Hepatocyte (in vitro differentiated cells): Measurements from ENCODE around the gene RBM38. TPM values are rescaled to one million over a fixed set of nuclear protein-coding genes. Genes with fewer than 3 reads are reported as not detected.

Experiments used
- DNase-seq: peaks from one replicate; pipeline ENCODE4 v3.0.0-alpha.2; 2016; ENCODE audit warnings: low spot score
- H2AFZ ChIP-seq: fragments of 200-600 bp; sonication (generic); 2 replicates; pipeline ENCODE4 v1.6.0; 2016; ENCODE audit warnings: antibody characterized with exemption, mild to moderate bottlenecking
- H3K27ac ChIP-seq: fragments of 200-600 bp; sonication (generic); 2 replicates; pipeline ENCODE4 v1.5.1; 2016; ENCODE audit warnings: mild to moderate bottlenecking
- H3K27me3 ChIP-seq: fragments of 200-600 bp; sonication (generic); 2 replicates; pipeline ENCODE4 v1.6.1; 2016
- H3K36me3 ChIP-seq: fragments of 200-600 bp; sonication (generic); replicated peaks from 2 replicates; pipeline ENCODE4 v1.5.1; 2016; ENCODE audit warnings: low read depth; ENCODE audit not compliant: insufficient read depth
- H3K4me1 ChIP-seq: fragments of 200-600 bp; sonication (generic); 2 replicates; pipeline ENCODE4 v1.5.1; 2016; ENCODE audit warnings: mild to moderate bottlenecking, moderate library complexity; ENCODE audit not compliant: insufficient read depth
- H3K4me2 ChIP-seq: fragments of 200-600 bp; sonication (generic); 2 replicates; pipeline ENCODE4 v1.6.0; 2016
- H3K4me3 ChIP-seq: fragments of 200-600 bp; sonication (generic); 2 replicates; pipeline ENCODE4 v1.5.1; 2016; ENCODE audit warnings: mild to moderate bottlenecking
- H3K79me2 ChIP-seq: fragments of 200-600 bp; sonication (generic); 2 replicates; pipeline ENCODE4 v1.6.0; 2017; ENCODE audit warnings: mild to moderate bottlenecking
- H3K9me2 ChIP-seq: fragments of 200-600 bp; sonication (generic); replicated peaks from 2 replicates; pipeline ENCODE4 v1.6.0; 2017; ENCODE audit warnings: mild to moderate bottlenecking; ENCODE audit not compliant: insufficient read depth
- H3K9me3 ChIP-seq: fragments of 200-600 bp; sonication (generic); 2 replicates; pipeline ENCODE4 v1.5.1; 2016; ENCODE audit warnings: low read depth, mild to moderate bottlenecking
- H4K20me1 ChIP-seq: fragments of 200-600 bp; sonication (generic); 2 replicates; pipeline ENCODE4 v1.6.0; 2016; ENCODE audit warnings: mild to moderate bottlenecking; ENCODE audit not compliant: insufficient read depth, poor library complexity, severe bottlenecking
- CTCF ChIP-seq: fragments of 200-600 bp; sonication (generic); IDR thresholded peaks from 2 replicates; pipeline ENCODE4 v1.5.1; 2016; ENCODE audit warnings: antibody characterized with exemption, mild to moderate bottlenecking; ENCODE audit not compliant: poor library complexity
- EZH2 ChIP-seq: fragments of 200-600 bp; sonication (generic); IDR thresholded peaks from 2 replicates; pipeline ENCODE4 v1.6.1; 2016; ENCODE audit warnings: antibody characterized with exemption, mild to moderate bottlenecking, borderline replicate concordance
- EZH2phosphoT487 ChIP-seq: fragments of 200-600 bp; sonication (generic); IDR thresholded peaks from one replicate; pipeline ENCODE4 v1.6.1; 2018; ENCODE audit warnings: antibody characterized with exemption, mild to moderate bottlenecking, low read depth, moderate library complexity; ENCODE audit not compliant: unreplicated experiment, severe bottlenecking
- WGBS: methylation state at CpG from one replicate; pipeline ENCODE4 v1.1.6; 2016; ENCODE audit warnings: low lambda C conversion rate; ENCODE audit errors: missing lambda C conversion rate; 5-methylcytosine and 5-hydroxymethylcytosine counted together
- polyA plus RNA-seq: library from polyadenylated mRNA; unstranded; fragments of >200 nt; fragmentation: Nextera tagmentation; extraction: Ambion mirVana; gene quantifications from 2 replicates; pipeline ENCODE4 v1.2.1, GENCODE V29; 2016
- total RNA-seq: library from RNA; depleted of rRNA; stranded (reverse); fragments of >200 nt; gene quantifications from 2 replicates; pipeline ENCODE4 v1.2.3, GENCODE V29; 2014

The RBM38 gene
- total and polyA plus RNA-seq, 2 experiments from 2014 or later, result 16.1 to 19.6 TPM

DNA sequence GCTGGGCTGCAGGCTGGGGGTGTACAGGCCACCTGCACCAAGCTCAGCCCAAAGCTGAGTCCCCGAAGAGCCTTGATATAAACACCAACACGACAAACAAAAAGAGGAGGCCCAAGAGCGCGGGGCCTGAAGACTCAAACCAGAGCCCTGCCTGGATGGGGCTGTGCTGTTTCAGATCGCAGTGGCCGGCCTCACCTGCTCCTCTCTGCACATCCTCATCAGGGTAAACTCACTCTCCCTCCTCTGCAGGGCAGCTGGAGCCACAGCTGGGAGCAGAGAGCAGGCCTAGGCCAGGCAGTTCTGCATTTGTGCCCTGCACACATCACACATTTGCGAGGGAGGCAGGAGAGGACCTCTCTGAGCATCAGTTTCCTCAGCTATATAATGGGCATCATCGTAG is 3.7 kb upstream of the RBM38 start:
- H2AFZ ChIP-seq, result no peak overlapping the region
- H3K36me3 ChIP-seq, result no peaks in the 10 kb centered on the region
- no peak for DNase-seq
- no peaks in the 10 kb centered on the region for H4K20me1 ChIP-seq
- 97% methylated on average over 8 of the region's 8 CpGs for WGBS
- no peaks in the 10 kb centered on the region for H3K9me3 ChIP-seq
- TF ChIP-seq EZH2 (no peak), CTCF (no peak), EZH2phosphoT487 (no peak)
- H3K4me1 ChIP-seq, result peaks cover 16% of the 10 kb centered on the region
- no peaks in the 10 kb centered on the region for H3K27me3 ChIP-seq
- no peaks in the 10 kb centered on the region for H3K9me2 ChIP-seq
- H3K4me2 ChIP-seq, result no peak overlapping the region
- H3K79me2 ChIP-seq, result peaks cover 3% of the 10 kb centered on the region
- no peak overlapping the region for H3K4me3 ChIP-seq
- no peak overlapping the region for H3K27ac ChIP-seq

DNA sequence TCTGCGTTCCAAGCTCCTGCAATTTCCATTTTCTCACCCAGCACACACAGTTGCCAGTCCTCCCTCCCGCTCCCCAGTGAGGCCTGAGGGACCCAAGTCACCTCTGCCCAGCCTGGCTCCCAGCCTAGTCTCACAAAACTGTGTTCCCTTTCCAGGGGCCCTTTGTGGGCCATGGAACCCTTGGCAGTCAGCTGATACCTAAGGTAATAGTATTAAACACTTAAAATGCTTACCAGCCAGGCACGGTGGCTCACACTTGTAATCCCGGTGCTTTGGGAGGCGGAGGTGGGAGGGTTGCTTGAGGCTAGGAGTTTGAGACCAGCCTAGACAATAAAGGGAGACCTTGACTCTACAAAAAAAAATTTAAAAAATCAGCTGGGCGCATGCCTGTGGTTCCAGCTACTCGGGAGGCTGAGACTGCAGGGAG is 3.2 kb upstream of the RBM38 start:
- Histone ChIP-seq H3K36me3 (no peaks in the 10 kb centered on the region), H3K27me3 (no peaks in the 10 kb centered on the region), H3K9me3 (no peaks in the 10 kb centered on the region), H3K27ac (no peak overlapping the region), H3K4me3 (no peak overlapping the region), H3K4me2 (no peak overlapping the region), H2AFZ (no peak overlapping the region), H3K9me2 (no peaks in the 10 kb centered on the region), H4K20me1 (no peaks in the 10 kb centered on the region), H3K4me1 (peaks cover 18% of the 10 kb centered on the region), H3K79me2 (peaks cover 3% of the 10 kb centered on the region)
- 80% methylated on average over 7 of the region's 7 CpGs for WGBS
- no peak for DNase-seq
- TF ChIP-seq EZH2phosphoT487 (no peak), CTCF (no peak), EZH2 (no peak)

DNA sequence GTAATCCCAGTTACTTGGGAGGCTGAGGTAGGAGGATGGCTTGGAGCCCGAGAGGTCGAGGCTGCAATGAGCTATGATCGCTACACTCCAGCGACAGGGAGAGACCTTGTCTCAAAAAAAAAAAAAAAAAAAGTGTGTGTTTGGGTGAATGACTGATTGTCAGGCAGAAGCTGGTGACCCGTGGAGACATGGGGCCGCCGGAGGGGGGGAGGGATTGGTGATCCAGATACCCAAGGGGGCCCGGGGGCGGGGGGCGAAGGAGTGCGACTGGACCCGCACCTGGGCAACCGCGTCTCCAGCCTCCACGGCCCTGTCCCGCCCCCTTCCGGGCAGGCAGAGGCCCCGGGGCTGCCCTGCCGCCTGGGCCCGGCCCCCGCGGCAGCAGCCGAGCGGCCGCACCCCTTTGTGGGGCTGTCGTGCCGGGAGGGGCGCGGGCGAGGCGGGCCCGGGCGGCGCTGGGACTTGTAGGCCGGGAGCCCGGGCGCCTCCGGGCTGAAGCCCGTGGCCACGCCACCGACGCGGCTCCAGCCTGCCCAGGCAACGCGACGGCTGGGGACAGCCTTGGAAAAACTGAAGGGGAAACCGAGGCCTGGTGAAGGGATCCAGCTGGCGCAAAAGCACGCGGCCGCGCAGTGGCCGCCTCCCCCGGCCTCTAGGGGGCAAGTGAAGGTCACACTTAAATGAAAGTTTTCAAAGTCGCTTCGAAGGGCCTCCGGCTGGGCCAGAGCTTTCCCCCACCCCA is 2.1 kb upstream of the RBM38 start:
- Histone ChIP-seq H3K36me3 (no peaks in the 10 kb centered on the region), H3K27ac (peak overlapping the region; percentile 17), H3K4me2 (peak overlapping the region; percentile 92), H3K4me1 (peaks cover 18% of the 10 kb centered on the region), H3K9me3 (no peaks in the 10 kb centered on the region), H3K9me2 (no peaks in the 10 kb centered on the region), H3K4me3 (peak overlapping the region; percentile 21), H3K79me2 (peaks cover 3% of the 10 kb centered on the region), H4K20me1 (no peaks in the 10 kb centered on the region), H3K27me3 (no peaks in the 10 kb centered on the region), H2AFZ (peak overlapping the region; percentile 61)
- TF ChIP-seq CTCF (peak; percentile 26), EZH2 (no peak), EZH2phosphoT487 (no peak)
- peak; percentile 92 for DNase-seq
- 22% methylated on average over 12 of the region's 57 CpGs for WGBS
